ENCODE data around the gene GRN. TPM values are rescaled to one million over a fixed set of nuclear protein-coding genes. Genes with fewer than 3 reads are reported as not detected.
A peak's percentile ranks its signal among the peaks of the same experiment; 100 is the strongest.
"Not testable (repeated sequence)": the region's sequence is repeated elsewhere in the genome, so short reads cannot be mapped to it uniquely, and the experiment has no call there.

The GRN gene
- total RNA-seq, 8 experiments from 2014 or later, result 19.0 to 448 (median 77.5) TPM

DNA sequence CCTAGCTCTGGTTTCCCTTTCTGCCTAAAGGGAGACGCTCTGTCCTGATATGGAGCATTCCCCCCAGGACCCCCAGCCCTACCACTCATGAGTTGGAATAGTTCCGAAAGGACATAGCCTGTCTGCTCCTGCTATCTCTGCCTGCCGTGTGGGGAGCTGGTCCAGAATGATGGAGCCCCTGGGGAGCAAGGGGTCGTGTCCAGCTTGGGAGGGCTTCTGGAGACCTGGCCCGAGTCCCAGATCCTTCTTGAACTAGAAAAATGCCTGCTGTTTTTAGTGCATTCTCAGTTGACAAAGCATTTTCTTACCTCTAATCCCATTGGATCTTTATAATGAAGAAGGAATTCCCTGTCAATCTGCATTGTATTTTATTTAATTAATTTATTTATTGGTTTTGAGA lies 9.1 kb upstream of the GRN start:
- Histone ChIP-seq H3K27ac (no peak overlapping the region), H3K4me3 (no peak overlapping the region), H3K4me1 (replicated peaks in 1 of 2) (peaks cover 2 to 5% of the 10 kb centered on the region in 2 donors)
- WGBS, 10 experiments, result 7 to 80% (median 36%) methylated on average over 2 to 3 of the region's 5 CpGs; no CpG with 5 or more reads in 5 of the 10 experiments
- no peak for ATAC-seq (replicated peaks in 6 of 8)
- in situ Hi-C loops (cut with MboI; ENCODE audit: low pct_unique_long_range_greater_than_20kb in 2 of 9, low sequenced_read_pairs in 9 of 9, unreplicated experiment in 9 of 9), result loop anchor here in 3 of 9 experiments (25.0 kb wide), 1 partner anchor 124 kb away; the partner anchor contains the start of gene UBTF (in 3 of the 3)

DNA sequence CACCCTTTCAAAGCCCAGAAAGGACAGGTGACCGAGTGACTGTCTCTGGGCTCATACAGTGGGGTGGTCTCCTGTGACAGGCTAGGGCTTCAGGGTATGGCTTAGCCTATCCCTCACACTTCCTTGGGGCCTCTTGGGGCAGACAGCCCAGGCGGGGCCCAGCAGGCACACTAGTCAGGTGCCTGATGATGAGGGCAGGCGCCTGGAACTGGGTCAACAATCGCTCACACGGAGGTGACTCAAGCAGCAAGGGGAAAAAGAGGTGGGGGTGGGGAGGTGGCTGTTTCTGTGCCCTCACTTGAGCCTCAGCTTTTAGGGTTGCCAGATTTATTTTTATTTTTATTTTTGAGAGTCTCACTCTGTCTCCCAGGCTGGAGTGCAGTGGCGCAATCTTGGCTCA lies 6.4 kb upstream of the GRN start:
- Histone ChIP-seq H3K4me3 (no peak overlapping the region), H3K4me1 (replicated peaks in 1 of 2) (no peaks in the 10 kb centered on the region), H3K27ac (no peak overlapping the region)
- ATAC-seq (replicated peaks in 6 of 8), result peak in 7 of 8 experiments; percentile 28 to 59 (median 46)
- in situ Hi-C loops (cut with MboI; ENCODE audit: low pct_unique_long_range_greater_than_20kb in 2 of 9, low sequenced_read_pairs in 9 of 9, unreplicated experiment in 9 of 9), result loop anchor here in 3 of 9 experiments (25.0 kb wide), 1 partner anchor 126 kb away; the partner anchor contains the start of gene UBTF (in 3 of the 3)
- WGBS, 10 experiments, result 20 to 100% (median 50%) methylated on average over 1 to 4 of the region's 6 CpGs; no CpG with 5 or more reads in 6 of the 10 experiments

GRCh38 chr17:44340553-44340952 lies 4.5 kb upstream of the GRN start:
- in situ Hi-C loops (cut with MboI; ENCODE audit: low pct_unique_long_range_greater_than_20kb in 2 of 9, low sequenced_read_pairs in 9 of 9, unreplicated experiment in 9 of 9), result loop anchor here in 3 of 9 experiments (25.0 kb wide), 1 partner anchor 128 kb away; the partner anchor contains the start of gene UBTF (in 3 of the 3)
- WGBS, 10 experiments, result 0 to 60% (median 43%) methylated on average over 1 to 3 of the region's 5 CpGs; no CpG with 5 or more reads in 4 of the 10 experiments
- H3K4me1 ChIP-seq (replicated peaks in 1 of 2), result not testable (repeated sequence)

DNA sequence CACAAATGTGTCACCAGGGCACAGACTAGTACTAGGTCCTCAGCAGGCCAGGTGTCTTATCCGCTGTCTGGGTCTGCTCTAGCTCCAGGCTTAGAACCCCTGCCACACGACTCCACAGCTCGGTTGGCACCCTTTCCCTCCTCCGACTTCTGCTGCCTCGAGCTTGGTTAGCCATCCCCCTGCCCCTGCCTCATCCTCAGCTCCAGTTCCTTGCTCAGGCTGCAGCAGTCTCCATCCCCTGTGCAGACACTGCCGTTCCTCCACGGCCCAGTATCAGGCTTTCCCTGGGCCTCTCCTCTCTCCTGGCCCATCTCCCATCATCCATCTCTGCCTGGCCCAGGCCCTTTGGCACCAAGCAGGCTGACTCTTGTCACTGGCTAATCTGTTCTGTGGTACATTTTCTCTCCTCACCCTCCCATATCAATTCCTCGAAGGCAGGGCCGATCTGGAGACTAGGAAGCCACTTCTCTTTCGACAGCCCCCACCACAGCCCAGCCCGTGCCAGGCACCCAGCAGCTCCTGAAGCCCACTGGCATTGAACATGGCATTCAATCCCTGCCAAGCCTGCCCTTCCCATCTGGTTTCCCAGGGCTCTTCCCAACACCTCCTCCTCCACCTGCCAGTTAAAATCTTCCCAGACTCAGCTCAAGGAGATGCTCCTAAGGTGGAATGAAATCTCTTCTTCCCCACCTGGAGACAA lies 1.4 kb upstream of the GRN start:
- no peak for ATAC-seq (replicated peaks in 6 of 8)
- 19 to 67% (median 40%) methylated on average over 1 to 7 of the region's 11 CpGs; no CpG with 5 or more reads in 2 of the 10 experiments for WGBS, 10 experiments

More at GRCh38 chr17:44340553-44340952, 4.5 kb upstream of the GRN start:
- H3K27ac ChIP-seq; H3K4me3 ChIP-seq; ATAC-seq (replicated peaks in 6 of 8): not testable (repeated sequence)

GRCh38 chr17:44345454-44346026 lies 438 bp downstream of the GRN start:
- ATAC-seq (replicated peaks in 6 of 8), result peak; percentile 10 to 37 (median 26)
- H3K27ac ChIP-seq, result peak overlapping the region in 1 of 2 donors; percentile 10

More for the DNA sequence above, 1.4 kb upstream of the GRN start:
- in situ Hi-C loops (cut with MboI; ENCODE audit: low pct_unique_long_range_greater_than_20kb in 2 of 9, low sequenced_read_pairs in 9 of 9, unreplicated experiment in 9 of 9), result loop anchor here in 3 of 9 experiments (25.0 kb wide), 1 partner anchor 131 kb away; the partner anchor contains the start of gene UBTF (in 3 of the 3)
- Histone ChIP-seq H3K27ac (no peak overlapping the region), H3K4me1 (replicated peaks in 1 of 2) (peaks cover 4 to 8% of the 10 kb centered on the region in 2 donors), H3K4me3 (no peak overlapping the region)

DNA sequence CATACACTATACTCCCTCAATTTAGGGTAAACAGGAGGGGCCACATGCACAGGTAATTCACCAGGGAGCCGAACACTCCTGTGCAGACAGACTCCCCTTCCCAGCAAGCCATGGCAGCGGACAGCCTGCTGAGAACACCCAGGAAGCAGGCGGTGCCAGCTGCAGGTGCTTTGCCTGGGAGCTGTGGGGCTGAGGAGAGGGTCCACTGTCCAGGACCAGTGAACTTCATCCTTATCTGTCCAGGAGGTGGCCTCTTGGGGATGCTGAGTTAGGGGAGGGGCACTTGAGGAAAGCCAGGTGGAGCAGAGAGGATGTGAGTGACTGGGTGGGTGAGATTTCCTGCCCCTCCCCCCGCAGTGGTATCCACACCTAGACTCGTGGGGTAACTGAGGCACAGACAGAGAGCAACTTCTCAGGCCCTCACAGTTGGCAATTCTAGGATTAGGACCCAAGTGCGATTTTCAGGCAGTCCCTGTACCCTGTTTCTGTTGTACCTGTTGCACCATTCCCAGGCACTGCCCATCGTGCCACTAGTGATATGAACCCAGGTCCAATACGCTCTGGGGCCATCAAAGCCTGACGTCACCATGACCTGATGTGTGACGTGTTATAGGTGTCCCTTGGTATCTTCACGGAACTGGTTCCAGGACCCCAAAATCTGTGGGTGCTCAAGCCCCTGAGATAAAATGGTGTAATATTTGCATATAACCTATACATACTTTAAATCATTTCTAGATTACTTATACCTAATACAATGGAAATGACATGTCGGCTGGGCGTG lies 1.2 kb downstream of the GRN start:
- 67 to 100% (median 74%) methylated on average over 1 to 10 of the region's 13 CpGs; no CpG with 5 or more reads in 4 of the 10 experiments for WGBS, 10 experiments

More at GRCh38 chr17:44345454-44346026, 438 bp downstream of the GRN start:
- in situ Hi-C loops (cut with MboI; ENCODE audit: low pct_unique_long_range_greater_than_20kb in 2 of 9, low sequenced_read_pairs in 9 of 9, unreplicated experiment in 9 of 9), result loop anchor here in 3 of 9 experiments (25.0 kb wide), 1 partner anchor 133 kb away; the partner anchor contains the start of gene UBTF (in 3 of the 3)
- 0 to 3% (median 0%) methylated on average over 2 to 9 of the region's 21 CpGs; no CpG with 5 or more reads in 6 of the 10 experiments for WGBS, 10 experiments
- Histone ChIP-seq H3K4me3 (peak overlapping the region; percentile 50 to 83 (median 62)), H3K4me1 (replicated peaks in 1 of 2) (peaks cover 4 to 8% of the 10 kb centered on the region in 2 donors)

DNA sequence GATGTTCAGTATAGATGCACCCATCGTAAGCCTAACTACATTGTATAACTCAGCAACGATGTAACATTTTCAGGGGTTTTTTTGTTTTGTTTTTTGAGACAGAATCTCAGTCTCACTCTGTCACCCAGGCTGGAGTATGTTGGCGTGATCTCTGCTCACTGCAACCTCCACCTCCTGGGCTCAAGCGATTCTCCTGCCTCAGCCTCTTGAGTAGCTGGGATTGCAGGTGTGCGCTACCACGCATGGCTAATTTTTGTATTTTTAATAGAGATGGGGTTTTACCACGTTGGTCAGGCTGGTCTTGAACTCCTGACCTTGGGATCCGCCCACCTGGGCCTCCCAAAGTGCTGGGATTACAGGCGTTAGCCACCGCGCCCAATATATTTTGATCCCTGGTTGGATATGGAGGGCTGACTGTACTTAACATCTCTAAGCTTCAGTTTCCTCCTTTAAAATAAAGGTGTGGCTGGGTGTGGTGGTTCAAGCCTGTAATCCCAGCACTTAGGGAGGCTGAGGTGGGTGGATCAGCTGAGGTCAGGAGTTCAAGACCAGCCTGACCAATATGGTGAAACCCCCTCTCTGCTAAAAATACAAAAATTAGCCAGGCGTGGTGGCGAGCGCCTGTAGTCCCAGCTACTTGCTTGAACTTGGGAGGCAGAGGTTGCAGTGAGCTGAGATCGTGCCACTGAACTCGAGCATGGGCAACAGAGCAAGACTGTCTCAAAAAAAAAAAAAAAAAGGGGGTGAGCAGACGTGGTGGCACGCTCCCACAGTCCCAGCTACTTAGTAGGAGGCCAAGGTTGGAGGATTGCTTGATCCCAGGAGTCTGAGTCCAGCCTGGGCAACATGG lies 2.3 kb downstream of the GRN start:
- peak in 1 of 8 experiments; percentile 1 for ATAC-seq (replicated peaks in 6 of 8)
- not testable (repeated sequence) for H3K4me1 ChIP-seq (replicated peaks in 1 of 2); H3K4me3 ChIP-seq; H3K27ac ChIP-seq
- 20 to 100% (median 73%) methylated on average over 1 to 13 of the region's 18 CpGs for WGBS, 10 experiments
- in situ Hi-C loops (cut with MboI; ENCODE audit: low pct_unique_long_range_greater_than_20kb in 2 of 9, low sequenced_read_pairs in 9 of 9, unreplicated experiment in 9 of 9), result loop anchor here in 3 of 9 experiments (25.0 kb wide), 1 partner anchor 135 kb away; the partner anchor contains the start of gene UBTF (in 3 of the 3)

More for the DNA sequence above, 1.2 kb downstream of the GRN start:
- H3K4me3 ChIP-seq, result peak overlapping the region; percentile 50 to 83 (median 62)
- ATAC-seq (replicated peaks in 6 of 8), result no peak
- in situ Hi-C loops (cut with MboI; ENCODE audit: low pct_unique_long_range_greater_than_20kb in 2 of 9, low sequenced_read_pairs in 9 of 9, unreplicated experiment in 9 of 9), result loop anchor here in 3 of 9 experiments (25.0 kb wide), 1 partner anchor 134 kb away; the partner anchor contains the start of gene UBTF (in 3 of the 3)
- no peak overlapping the region for H3K27ac ChIP-seq
- H3K4me1 ChIP-seq (replicated peaks in 1 of 2), result peaks cover 4 to 8% of the 10 kb centered on the region in 2 donors

GRCh38 chr17:44348234-44348987 lies 3.3 kb downstream of the GRN start:
- 40 to 88% (median 67%) methylated on average over 1 to 7 of the region's 9 CpGs; no CpG with 5 or more reads in 5 of the 10 experiments for WGBS, 10 experiments
- in situ Hi-C loops (cut with MboI; ENCODE audit: low pct_unique_long_range_greater_than_20kb in 2 of 9, low sequenced_read_pairs in 9 of 9, unreplicated experiment in 9 of 9), result loop anchor here in 3 of 9 experiments (25.0 kb wide), 1 partner anchor 136 kb away; the partner anchor contains the start of gene UBTF (in 3 of the 3)
- ATAC-seq (replicated peaks in 6 of 8), result peak in 2 of 8 experiments; percentile 1 to 6
- Histone ChIP-seq H3K4me3 (no peak overlapping the region), H3K27ac (no peak overlapping the region), H3K4me1 (replicated peaks in 1 of 2) (peaks cover 8 to 15% of the 10 kb centered on the region in 2 donors)

DNA sequence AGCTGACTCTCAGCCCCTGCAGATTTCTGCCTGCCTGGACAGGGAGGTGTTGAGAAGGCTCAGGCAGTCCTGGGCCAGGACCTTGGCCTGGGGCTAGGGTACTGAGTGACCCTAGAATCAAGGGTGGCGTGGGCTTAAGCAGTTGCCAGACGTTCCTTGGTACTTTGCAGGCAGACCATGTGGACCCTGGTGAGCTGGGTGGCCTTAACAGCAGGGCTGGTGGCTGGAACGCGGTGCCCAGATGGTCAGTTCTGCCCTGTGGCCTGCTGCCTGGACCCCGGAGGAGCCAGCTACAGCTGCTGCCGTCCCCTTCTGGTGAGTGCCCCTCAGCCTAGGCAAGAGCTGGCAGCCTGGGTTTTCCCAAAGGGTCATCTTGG lies 3.9 kb downstream of the GRN start:
- H3K4me3 ChIP-seq, result no peak overlapping the region
- H3K27ac ChIP-seq, result no peak overlapping the region
- peaks cover 8 to 15% of the 10 kb centered on the region in 2 donors for H3K4me1 ChIP-seq (replicated peaks in 1 of 2)
- in situ Hi-C loops (cut with MboI; ENCODE audit: low pct_unique_long_range_greater_than_20kb in 2 of 9, low sequenced_read_pairs in 9 of 9, unreplicated experiment in 9 of 9), result loop anchor here in 3 of 9 experiments (25.0 kb wide), 1 partner anchor 137 kb away; the partner anchor contains the start of gene UBTF (in 3 of the 3)
- 93% methylated on average over 4 of the region's 6 CpGs; no CpG with 5 or more reads in 9 of the 10 experiments for WGBS, 10 experiments
- no peak for ATAC-seq (replicated peaks in 6 of 8)

- in situ Hi-C loops (cut with MboI; ENCODE audit: low pct_unique_long_range_greater_than_20kb in 2 of 9, low sequenced_read_pairs in 9 of 9, unreplicated experiment in 9 of 9), result loop anchor here in 3 of 9 experiments (25.0 kb wide), 1 partner anchor 137 kb away; the partner anchor contains the start of gene UBTF (in 3 of the 3)
- peaks cover 8 to 11% of the 10 kb centered on the region in 2 donors for H3K4me1 ChIP-seq (replicated peaks in 1 of 2)
- H3K27ac ChIP-seq, result no peak overlapping the region
- WGBS, 10 experiments, result 78 to 100% methylated on average over 1 to 7 of the region's 12 CpGs; no CpG with 5 or more reads in 8 of the 10 experiments
- no peak overlapping the region for H3K4me3 ChIP-seq
- no peak for ATAC-seq (replicated peaks in 6 of 8)
Measured at GRCh38 chr17:44349553-44350070, 4.5 kb downstream of the GRN start.
